Adrenal gland (tissue), 5 donors: Measurements from ENCODE around the gene RBM26.

Experiments used
- CTCF ChIP-seq, 6 experiments: fragments of 450-650 bp in 4 of 6; fragments of 200-600 bp in 2 of 6; sonication (generic) in 1 of 6; IDR thresholded peaks; 1 replicate in 5 of 6; 2 replicates in 1 of 6; pipeline versions ENCODE4 v1.5.1 to v1.8.0; 2016 to 2021; ENCODE audit warnings: antibody characterized with exemption in 6 of 6, mild to moderate bottlenecking in 2 of 6, moderate library complexity in 1 of 6
- POLR2A ChIP-seq, 2 donors: fragments of 450-650 bp; IDR thresholded peaks; one replicate each; pipeline ENCODE4 v1.6.1; 2017; ENCODE audit warnings: antibody characterized with exemption in 2 of 2, mild to moderate bottlenecking in 2 of 2, moderate library complexity in 1 of 2
- donor health status: DM: no; HTN: no; CAD: no.

DNA sequence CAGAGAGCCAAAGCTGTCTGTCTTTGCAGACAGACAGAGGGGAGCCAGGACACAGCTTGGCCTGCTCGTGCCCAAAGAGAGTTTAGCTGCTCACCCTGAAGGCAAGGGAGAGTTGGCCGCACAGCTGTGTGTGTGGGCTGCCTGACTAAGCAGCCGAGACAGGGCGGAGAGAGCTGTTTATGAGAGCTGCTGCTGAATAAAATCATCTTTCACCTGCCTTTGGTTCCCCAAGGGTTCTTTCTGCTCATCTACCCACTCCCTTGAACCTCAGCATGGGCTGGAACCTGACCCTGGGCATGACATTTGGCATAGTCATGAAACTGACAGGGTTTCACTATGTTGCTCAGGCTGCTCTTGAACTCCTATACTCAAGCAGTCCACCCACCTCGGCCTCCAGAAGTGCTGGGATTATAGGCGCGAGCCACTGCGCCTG is 98.2 kb downstream of the RBM26 start:
- TF ChIP-seq CTCF (IDR thresholded peaks at IDR 0.05) (no peak), POLR2A (IDR thresholded peaks at IDR 0.05) (no peak)
